Fibroblast of lung (primary cell): Measurements from ENCODE around the gene AP3S1. TPM values are rescaled to one million over a fixed set of nuclear protein-coding genes. Genes with fewer than 3 reads are reported as not detected.

Experiments used
- DNase-seq, 2 donors: peaks; one replicate each; pipeline versions ENCODE4 v3.0.0 to v3.0.0-alpha.2; 2010; ENCODE audit warnings: low read depth in 2 of 2
- H2AFZ ChIP-seq: 2 replicates; pipeline ENCODE4 v1.5.1; 2012; ENCODE audit warnings: low read length, control low read depth, inconsistent platforms
- H3K27ac ChIP-seq: 2 replicates; pipeline ENCODE4 v1.5.1; 2011; ENCODE audit warnings: low read length, control low read depth; ENCODE audit not compliant: insufficient read depth
- H3K27me3 ChIP-seq: 2 replicates; pipeline ENCODE4 v1.5.1; 2011; ENCODE audit warnings: mild to moderate bottlenecking, low read length; ENCODE audit not compliant: control insufficient read depth, insufficient read depth
- H3K36me3 ChIP-seq: 2 replicates; pipeline ENCODE4 v1.5.1; 2011; ENCODE audit warnings: low read length; ENCODE audit not compliant: control insufficient read depth, insufficient read depth
- H3K4me1 ChIP-seq: 2 replicates; pipeline ENCODE4 v1.5.1; 2011; ENCODE audit warnings: low read length; ENCODE audit not compliant: control insufficient read depth, insufficient read depth; ENCODE audit errors: extremely low read depth
- H3K4me2 ChIP-seq: 2 replicates; pipeline ENCODE4 v1.5.1; 2011; ENCODE audit warnings: low read length, control low read depth; ENCODE audit not compliant: insufficient read depth; ENCODE audit errors: extremely low read depth
- H3K4me3 ChIP-seq, 4 experiments: fragments of 200-600 bp in 1 of 4; sonication (generic) in 1 of 4; replicated peaks in 1 of 4; 2 replicates each; pipeline ENCODE4 v1.5.1; 2011 to 2016; ENCODE audit warnings: low read length in 4 of 4, low read depth in 3 of 4, mild to moderate bottlenecking in 3 of 4, control low read depth in 2 of 4, inconsistent platforms in 1 of 4, mixed read lengths in 1 of 4; ENCODE audit not compliant: insufficient read depth in 1 of 4; ENCODE audit errors: control extremely low read depth in 1 of 4
- H3K79me2 ChIP-seq: 2 replicates; pipeline ENCODE4 v1.5.1; 2012; ENCODE audit warnings: mild to moderate bottlenecking, low read length, inconsistent platforms; ENCODE audit not compliant: control insufficient read depth, insufficient read depth
- H3K9ac ChIP-seq: 2 replicates; pipeline ENCODE4 v1.5.1; 2011; ENCODE audit warnings: mild to moderate bottlenecking, low read length, control low read depth; ENCODE audit not compliant: insufficient read depth
- H3K9me3 ChIP-seq: 2 replicates; pipeline ENCODE4 v1.5.1; 2012; ENCODE audit warnings: low read depth, low read length; ENCODE audit not compliant: control insufficient read depth, insufficient read depth
- H4K20me1 ChIP-seq: 2 replicates; pipeline ENCODE4 v1.5.1; 2011; ENCODE audit warnings: low read length; ENCODE audit not compliant: control insufficient read depth, insufficient read depth; ENCODE audit errors: extremely low read depth
- EZH2 ChIP-seq: IDR thresholded peaks from 2 replicates; pipeline ENCODE4 v1.5.1; 2012; ENCODE audit warnings: low read length, control low read depth, mild to moderate bottlenecking; ENCODE audit errors: missing control alignments
- polyA plus RNA-seq, 2 donors: library from polyadenylated mRNA; depleted of rRNA in 1 of 2; stranded (reverse) in 1 of 2; unstranded in 1 of 2; fragments of >200 nt; gene quantifications; 2 replicates each; pipeline ENCODE4 v1.2.1, GENCODE V29; 2011 to 2012; ENCODE audit warnings: missing spikeins in 1 of 2
- total RNA-seq: library from RNA; depleted of rRNA; stranded (reverse); fragments of >200 nt; gene quantifications from 2 replicates; pipeline ENCODE4 v1.2.1, GENCODE V29; 2014
- TF ChIP-seq, protein P1 (sequence below), 2 donors: IDR thresholded peaks in 1 of 2; conservative IDR thresholded peaks in 1 of 2; 1 replicate in 1 of 2; 2 replicates in 1 of 2; pipeline ENCODE4 v1.5.1; 2011 to 2012; ENCODE audit warnings: low read length in 2 of 2, control low read depth in 1 of 2, inconsistent platforms in 1 of 2, low read depth in 1 of 2, mild to moderate bottlenecking in 1 of 2

The AP3S1 gene
- total and polyA plus RNA-seq, 2 donors (not counting 1 experiment from before 2014, with no cell fraction given): 86.7 to 165 TPM

DNA sequence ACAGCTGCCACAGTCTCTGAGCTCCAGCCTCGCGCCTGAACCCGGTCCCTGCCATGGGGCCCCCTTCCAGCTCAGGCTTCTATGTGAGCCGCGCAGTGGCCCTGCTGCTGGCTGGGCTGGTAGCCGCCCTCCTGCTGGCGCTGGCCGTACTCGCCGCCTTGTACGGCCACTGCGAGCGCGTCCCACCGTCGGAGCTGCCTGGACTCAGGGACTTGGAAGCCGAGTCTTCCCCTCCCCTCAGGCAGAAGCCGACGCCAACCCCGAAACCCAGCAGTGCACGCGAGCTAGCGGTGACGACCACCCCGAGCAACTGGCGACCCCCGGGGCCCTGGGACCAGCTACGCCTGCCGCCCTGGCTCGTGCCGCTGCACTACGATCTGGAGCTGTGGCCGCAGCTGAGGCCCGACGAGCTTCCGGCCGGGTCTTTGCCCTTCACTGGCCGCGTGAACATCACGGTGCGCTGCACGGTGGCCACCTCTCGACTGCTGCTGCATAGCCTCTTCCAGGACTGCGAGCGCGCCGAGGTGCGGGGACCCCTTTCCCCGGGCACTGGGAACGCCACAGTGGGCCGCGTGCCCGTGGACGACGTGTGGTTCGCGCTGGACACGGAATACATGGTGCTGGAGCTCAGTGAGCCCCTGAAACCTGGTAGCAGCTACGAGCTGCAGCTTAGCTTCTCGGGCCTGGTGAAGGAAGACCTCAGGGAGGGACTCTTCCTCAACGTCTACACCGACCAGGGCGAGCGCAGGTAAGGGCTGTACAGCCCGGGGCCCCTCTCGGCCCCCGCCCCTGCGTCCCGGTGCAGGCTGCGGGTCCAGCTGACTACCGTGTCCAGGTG is 121.0 kb downstream of the AP3S1 start:
- H2AFZ ChIP-seq: peak overlapping the region; percentile 54
- H3K4me1 ChIP-seq: no peaks in the 10 kb centered on the region
- no peak overlapping the region for H3K27ac ChIP-seq
- TF ChIP-seq, protein P1, sequence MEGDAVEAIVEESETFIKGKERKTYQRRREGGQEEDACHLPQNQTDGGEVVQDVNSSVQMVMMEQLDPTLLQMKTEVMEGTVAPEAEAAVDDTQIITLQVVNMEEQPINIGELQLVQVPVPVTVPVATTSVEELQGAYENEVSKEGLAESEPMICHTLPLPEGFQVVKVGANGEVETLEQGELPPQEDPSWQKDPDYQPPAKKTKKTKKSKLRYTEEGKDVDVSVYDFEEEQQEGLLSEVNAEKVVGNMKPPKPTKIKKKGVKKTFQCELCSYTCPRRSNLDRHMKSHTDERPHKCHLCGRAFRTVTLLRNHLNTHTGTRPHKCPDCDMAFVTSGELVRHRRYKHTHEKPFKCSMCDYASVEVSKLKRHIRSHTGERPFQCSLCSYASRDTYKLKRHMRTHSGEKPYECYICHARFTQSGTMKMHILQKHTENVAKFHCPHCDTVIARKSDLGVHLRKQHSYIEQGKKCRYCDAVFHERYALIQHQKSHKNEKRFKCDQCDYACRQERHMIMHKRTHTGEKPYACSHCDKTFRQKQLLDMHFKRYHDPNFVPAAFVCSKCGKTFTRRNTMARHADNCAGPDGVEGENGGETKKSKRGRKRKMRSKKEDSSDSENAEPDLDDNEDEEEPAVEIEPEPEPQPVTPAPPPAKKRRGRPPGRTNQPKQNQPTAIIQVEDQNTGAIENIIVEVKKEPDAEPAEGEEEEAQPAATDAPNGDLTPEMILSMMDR (conservative IDR thresholded peaks at IDR 0.05 in 1 of 2, IDR thresholded peaks at IDR 0.05 in 1 of 2; ENCODE audit: low read depth in 1 of 2, low read length in 2 of 2): no peak
- peak; percentile 83 for TF ChIP-seq EZH2
- H3K79me2 ChIP-seq: no peaks in the 10 kb centered on the region
- peak; percentile 22 to 33 for DNase-seq
- H3K9me3 ChIP-seq: no peaks in the 10 kb centered on the region
- no peak overlapping the region for H3K9ac ChIP-seq
- no peaks in the 10 kb centered on the region for H3K36me3 ChIP-seq
- peak overlapping the region; percentile 62 for H3K4me2 ChIP-seq
- H3K4me3 ChIP-seq: peak overlapping the region; percentile 12 to 33 (median 22)
- H4K20me1 ChIP-seq: no peaks in the 10 kb centered on the region
- peaks cover 20% of the 10 kb centered on the region for H3K27me3 ChIP-seq

DNA sequence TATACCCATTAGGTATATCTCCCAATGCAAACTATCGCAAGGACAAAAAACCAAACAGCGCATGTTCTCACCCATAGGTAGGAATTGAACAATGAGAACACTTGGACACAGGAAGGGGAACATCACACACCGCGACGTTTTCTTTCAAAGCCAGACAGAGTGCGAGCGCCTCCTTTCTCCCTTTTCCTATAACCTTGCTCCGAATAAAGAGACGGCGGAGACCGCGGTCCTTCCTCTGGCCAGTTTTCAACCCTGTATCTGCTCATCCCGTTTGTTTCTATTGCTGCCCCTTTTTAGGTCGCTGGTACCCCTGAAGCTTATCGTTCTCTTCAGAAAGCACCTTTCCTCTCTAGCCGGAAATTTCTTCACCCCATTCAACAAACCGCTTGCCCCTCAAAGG is 121.8 kb downstream of the AP3S1 start:
- Histone ChIP-seq H4K20me1 (no peaks in the 10 kb centered on the region), H3K36me3 (no peaks in the 10 kb centered on the region), H2AFZ (no peak overlapping the region), H3K27me3 (peaks cover 20% of the 10 kb centered on the region), H3K9ac (no peak overlapping the region), H3K4me1 (no peaks in the 10 kb centered on the region), H3K27ac (no peak overlapping the region), H3K4me2 (no peak overlapping the region), H3K79me2 (no peaks in the 10 kb centered on the region), H3K9me3 (no peaks in the 10 kb centered on the region), H3K4me3 (no peak overlapping the region)
- TF ChIP-seq, protein P1 (conservative IDR thresholded peaks at IDR 0.05 in 1 of 2, IDR thresholded peaks at IDR 0.05 in 1 of 2; ENCODE audit: low read depth in 1 of 2, low read length in 2 of 2): no peak
- no peak for TF ChIP-seq EZH2
- no peak for DNase-seq

Other genes starting within 250 kb of the AP3S1 start
- 4.1 and 8.8 TPM in 2 replicates for gene TICAM2, start 239.5 kb upstream of the AP3S1 start, total RNA-seq
- gene TICAM2, start 239.5 kb upstream of the AP3S1 start, polyA plus RNA-seq: 8.1 and 10.3 TPM in 2 replicates
- gene TMED7, start 215.9 kb upstream of the AP3S1 start, total RNA-seq: 82.2 and 104 TPM in 2 replicates
- gene TMED7, start 215.9 kb upstream of the AP3S1 start, polyA plus RNA-seq: 109 and 154 TPM in 2 replicates
- gene CDO1, start 25.3 kb upstream of the AP3S1 start, total RNA-seq: 4.6 and 6.9 TPM in 2 replicates
- 0.85 and 2.2 TPM in 2 replicates for gene CDO1, start 25.3 kb upstream of the AP3S1 start, polyA plus RNA-seq
- 37.2 and 38.8 TPM in 2 replicates for gene ATG12, start 370 bp upstream of the AP3S1 start, total RNA-seq
- gene ATG12, start 370 bp upstream of the AP3S1 start, polyA plus RNA-seq: 93.0 and 117 TPM in 2 replicates
- 0.17 and 0.26 TPM in 2 replicates for gene LVRN, start 120.5 kb downstream of the AP3S1 start, total RNA-seq
- gene LVRN, start 120.5 kb downstream of the AP3S1 start, polyA plus RNA-seq: 0.07 and 0.10 TPM in 2 replicates
- not detected in 2 replicates for gene ARL14EPL, start 190.5 kb downstream of the AP3S1 start, total RNA-seq
- not detected in 2 replicates for gene ARL14EPL, start 190.5 kb downstream of the AP3S1 start, polyA plus RNA-seq
- gene COMMD10, start 243.1 kb downstream of the AP3S1 start, total RNA-seq: 31.6 and 35.8 TPM in 2 replicates
- gene COMMD10, start 243.1 kb downstream of the AP3S1 start, polyA plus RNA-seq: 22.8 and 24.2 TPM in 2 replicates